IMR-90 (cell line): ENCODE results near the gene LARGE2. TPM values are rescaled to one million over a fixed set of nuclear protein-coding genes. Genes with fewer than 3 reads are reported as not detected.

Experiments used
- ATAC-seq: fragments of 200-7000 bp; cut with Tn5 transposase; 2 replicates; pipeline ENCODE4 v1.9.1; 2020; ENCODE audit warnings: low read depth, mild to moderate bottlenecking, moderate library complexity
- BruUV-seq: library from RNA; stranded (reverse); fragments of 400-500 nt; replicated peaks from 2 replicates; lab custom pipeline; 2021; lab: Mats Ljungman, UMichigan
- CTCF ChIA-PET: fragments of 300-600 bp; formaldehyde crosslinking; extraction: SDS; loops from one replicate; lab custom pipeline; 2021; ENCODE audit warnings: antibody characterized with exemption; lab: Yijun Ruan, JAX
- POLR2A ChIA-PET: fragments of 300-600 bp; sonication (Branson Sonifier 250); formaldehyde crosslinking; loops from one replicate; lab custom pipeline; 2022; ENCODE audit warnings: antibody characterized with exemption; ENCODE audit not compliant: unreplicated experiment; lab: Charles Lee
- DNase-seq: peaks from one replicate; pipeline ENCODE4 v3.0.0; 2013
- H2AFZ ChIP-seq: replicated peaks from 2 replicates; pipeline ENCODE3; 2013; ENCODE audit warnings: low read length, mild to moderate bottlenecking; ENCODE audit not compliant: poor library complexity
- H2AK5ac ChIP-seq: 2 replicates; pipeline ENCODE4 v1.6.1; 2013; ENCODE audit warnings: low read depth, low read length, inconsistent platforms
- H2AK9ac ChIP-seq: replicated peaks from 2 replicates; pipeline ENCODE3; 2013; ENCODE audit warnings: mild to moderate bottlenecking, low read depth, low read length, moderate library complexity; ENCODE audit not compliant: poor library complexity
- H2BK120ac ChIP-seq: 2 replicates; pipeline ENCODE4 v1.6.1; 2013; ENCODE audit warnings: low read depth, low read length, inconsistent platforms
- H2BK15ac ChIP-seq: 3 replicates; pipeline ENCODE4 v1.6.1; 2013; ENCODE audit warnings: low read depth, low read length, inconsistent platforms
- H2BK20ac ChIP-seq: 2 replicates; pipeline ENCODE4 v1.6.1; 2013; ENCODE audit warnings: low read depth, mild to moderate bottlenecking, inconsistent platforms, low read length, moderate library complexity
- H2BK5ac ChIP-seq: 2 replicates; pipeline ENCODE4 v1.6.1; 2013; ENCODE audit warnings: mild to moderate bottlenecking, low read depth, low read length, inconsistent platforms; ENCODE audit not compliant: poor library complexity, severe bottlenecking
- H3K14ac ChIP-seq: replicated peaks from 2 replicates; pipeline ENCODE4 v1.6.1; 2013; ENCODE audit warnings: low read depth, low read length, inconsistent platforms
- H3K18ac ChIP-seq: 2 replicates; pipeline ENCODE4 v1.6.1; 2013; ENCODE audit warnings: low read depth, low read length, control low read depth
- H3K23ac ChIP-seq: 2 replicates; pipeline ENCODE4 v1.6.1; 2013; ENCODE audit warnings: low read depth, low read length, inconsistent platforms
- H3K27ac ChIP-seq: 2 replicates; pipeline ENCODE4 v1.5.1; 2013; ENCODE audit warnings: mild to moderate bottlenecking, control low read depth, low read length; ENCODE audit not compliant: insufficient read depth
- H3K27me3 ChIP-seq: 2 replicates; pipeline ENCODE4 v1.6.1; 2013; ENCODE audit warnings: low read length; ENCODE audit not compliant: control insufficient read depth, insufficient read depth
- H3K36me3 ChIP-seq: 2 replicates; pipeline ENCODE4 v1.6.1; 2013; ENCODE audit warnings: low read length, mixed read lengths; ENCODE audit not compliant: control insufficient read depth, insufficient read depth
- H3K4ac ChIP-seq: 2 replicates; pipeline ENCODE4 v1.6.1; 2013; ENCODE audit warnings: low read depth, low read length, inconsistent platforms
- H3K4me1 ChIP-seq: 2 replicates; pipeline ENCODE4 v1.6.1; 2013; ENCODE audit warnings: low read length, mixed read lengths; ENCODE audit not compliant: control insufficient read depth, insufficient read depth
- H3K4me2 ChIP-seq: 2 replicates; pipeline ENCODE4 v1.6.1; 2013; ENCODE audit warnings: low read depth, mild to moderate bottlenecking, control low read depth, low read length, moderate library complexity
- H3K4me3 ChIP-seq: 2 replicates; pipeline ENCODE4 v1.5.1; 2013; ENCODE audit warnings: low read depth, mild to moderate bottlenecking, control low read depth, low read length, moderate library complexity; ENCODE audit not compliant: insufficient read depth
- H3K56ac ChIP-seq: 2 replicates; pipeline ENCODE4 v1.6.1; 2013; ENCODE audit warnings: low read length, inconsistent platforms; ENCODE audit not compliant: insufficient read depth; ENCODE audit errors: extremely low read depth
- H3K79me1 ChIP-seq, 2 experiments: 2 replicates each; pipeline ENCODE4 v1.6.1; 2013; ENCODE audit warnings: low read length in 2 of 2, inconsistent platforms in 1 of 2, low read depth in 1 of 2
- H3K9ac ChIP-seq: 2 replicates; pipeline ENCODE4 v1.6.1; 2013; ENCODE audit warnings: low read depth, low read length, control low read depth
- H3K9me1 ChIP-seq: 2 replicates; pipeline ENCODE4 v1.6.1; 2013; ENCODE audit warnings: low read length, inconsistent platforms; ENCODE audit not compliant: insufficient read depth
- H3K9me3 ChIP-seq: 2 replicates; pipeline ENCODE4 v1.6.1; 2013; ENCODE audit warnings: low read length; ENCODE audit not compliant: control insufficient read depth, insufficient read depth
- H4K20me1 ChIP-seq: 2 replicates; pipeline ENCODE4 v1.6.1; 2013; ENCODE audit warnings: low read length, inconsistent platforms; ENCODE audit not compliant: insufficient read depth
- H4K5ac ChIP-seq: 2 replicates; pipeline ENCODE4 v1.6.1; 2013; ENCODE audit warnings: mild to moderate bottlenecking, low read depth, low read length, control low read depth
- H4K8ac ChIP-seq, 2 experiments: 2 replicates each; pipeline ENCODE4 v1.6.1; 2013; ENCODE audit warnings: low read depth in 2 of 2, low read length in 2 of 2, control low read depth in 1 of 2, inconsistent platforms in 1 of 2
- H4K91ac ChIP-seq: 2 replicates; pipeline ENCODE4 v1.6.1; 2013; ENCODE audit warnings: low read depth, low read length, inconsistent platforms; ENCODE audit not compliant: insufficient read depth
- BHLHE40 ChIP-seq: fragments of 150-350 bp; IDR thresholded peaks from 2 replicates; pipeline ENCODE4 v1.6.1; 2016; ENCODE audit warnings: mild to moderate bottlenecking, low read depth, low read length
- CEBPB ChIP-seq: IDR thresholded peaks from 2 replicates; pipeline ENCODE4 v1.6.1; 2012; ENCODE audit warnings: low read depth, low read length, improper control_type of control experiment
- CHD1 ChIP-seq: IDR thresholded peaks from 2 replicates; pipeline ENCODE4 v1.6.1; 2012; ENCODE audit warnings: low read depth, low read length, improper control_type of control experiment
- FOS ChIP-seq: fragments of 150-350 bp; IDR thresholded peaks from 2 replicates; pipeline ENCODE4 v1.6.1; 2016; ENCODE audit warnings: low read depth, low read length
- MAZ ChIP-seq: IDR thresholded peaks from 2 replicates; pipeline ENCODE4 v1.6.1; 2012; ENCODE audit warnings: low read depth, mild to moderate bottlenecking, low read length, improper control_type of control experiment, moderate library complexity, borderline replicate concordance
- RFX5 ChIP-seq: IDR thresholded peaks from 2 replicates; pipeline ENCODE4 v1.8.0; 2012; ENCODE audit warnings: low read depth, mild to moderate bottlenecking, low read length, moderate library complexity
- WGBS, 2 experiments: methylation state at CpG; one replicate each; pipeline versions ENCODE4 v1.1.5 to v1.1.7; 2013; ENCODE audit warnings: missing lambda C conversion rate in 2 of 2; ENCODE audit not compliant: insufficient read length in 1 of 2; ENCODE audit errors: extremely low coverage in 2 of 2; 5-methylcytosine and 5-hydroxymethylcytosine counted together
- dilution Hi-C: fragments of 300-500 bp; cut with HindIII; formaldehyde crosslinking; loops from one replicate; pipeline ENCODE4 v1.14.3; 2018; ENCODE audit warnings: low sequenced_read_pairs; ENCODE audit not compliant: unreplicated experiment
- in situ Hi-C: fragments of 300-500 bp; cut with MboI; formaldehyde crosslinking; loops from 3 replicates; pipeline ENCODE4 v1.14.3; 2019; ENCODE audit warnings: low sequenced_read_pairs, inconsistent platforms, mixed read lengths
- intact Hi-C: fragments of 100-400 bp; cut with micrococcal nuclease; formaldehyde crosslinking; loops from 2 replicates; pipeline ENCODE4 v1.10.0; 2022
- polyA plus RNA-seq, 3 experiments: library from polyadenylated mRNA; depleted of rRNA; stranded (reverse); fragments of >200 nt; gene quantifications; 2 replicates each; pipeline ENCODE4 v1.2.3, GENCODE V29; 2012; ENCODE audit warnings: low replicate concordance in 1 of 3
- total RNA-seq: library from RNA; depleted of rRNA; stranded (reverse); fragments of >200 nt; gene quantifications from 2 replicates; pipeline ENCODE4 v1.2.3, GENCODE V29; 2012
- TF ChIP-seq, protein P1 (sequence below): fragments of 150-350 bp; IDR thresholded peaks from 2 replicates; pipeline ENCODE4 v1.6.1; 2017; ENCODE audit warnings: mild to moderate bottlenecking, antibody characterized with exemption, low read length, low read depth

LARGE2 gene
- total and polyA plus RNA-seq, 2 of the 4 experiments (the other 2 are of a cell fraction) = 0.03 TPM; not detected in 1

- Histone ChIP-seq H3K4ac (no peak overlapping the region), H2AK9ac (no peak overlapping the region), H4K20me1 (no peaks in the 10 kb centered on the region; the same call in 1 of the 2 replicates), H3K4me3 (no peak overlapping the region), H3K79me1 (peaks cover 6 to 9% of the 10 kb centered on the region in 2 experiments; a peak in 3 of 4 replicates), H3K23ac (no peak overlapping the region), H3K18ac (no peak overlapping the region), H4K8ac (no peak overlapping the region), H3K4me2 (no peak overlapping the region), H3K56ac (no peak overlapping the region), H3K4me1 (no peaks in the 10 kb centered on the region), H2AFZ (no peak overlapping the region), H4K91ac (no peak overlapping the region), H3K9me1 (peaks cover 4% of the 10 kb centered on the region; the same call in 1 of the 2 replicates), H2AK5ac (no peak overlapping the region), H2BK15ac (no peak overlapping the region), H3K9ac (no peak overlapping the region), H3K27me3 (no peaks in the 10 kb centered on the region), H3K27ac (no peak overlapping the region), H2BK20ac (no peak overlapping the region), H4K5ac (no peak overlapping the region), H3K14ac (no peak overlapping the region), H3K36me3 (peaks cover 17% of the 10 kb centered on the region), H2BK5ac (no peak overlapping the region), H2BK120ac (no peak overlapping the region), H3K9me3 (no peaks in the 10 kb centered on the region)
- in situ Hi-C loops = loop anchor here (5.0 kb wide), 1 partner anchor 47 kb away; no protein-coding TSS in a partner anchor
- ATAC-seq (no peak), DNase-seq (no peak)
- ChIA-PET CTCF (interaction anchor here (1.4 kb wide), 1 partner anchor 47 kb away, joined by 4 read pairs; no protein-coding TSS in a partner anchor), POLR2A (no interaction called here)
- dilution Hi-C loops = no loop called here
- 67% methylated on average over 1 of the region's 1 CpG; no CpG with 5 or more reads in 1 of the 2 experiments for whole genome bisulfite sequencing, 2 experiments
- BruUV-seq = no TSS peak
- TF ChIP-seq RFX5 (no peak), CHD1 (no peak), FOS (no peak), MAZ (no peak), CEBPB (no peak), BHLHE40 (no peak)
- TF ChIP-seq, protein P1, sequence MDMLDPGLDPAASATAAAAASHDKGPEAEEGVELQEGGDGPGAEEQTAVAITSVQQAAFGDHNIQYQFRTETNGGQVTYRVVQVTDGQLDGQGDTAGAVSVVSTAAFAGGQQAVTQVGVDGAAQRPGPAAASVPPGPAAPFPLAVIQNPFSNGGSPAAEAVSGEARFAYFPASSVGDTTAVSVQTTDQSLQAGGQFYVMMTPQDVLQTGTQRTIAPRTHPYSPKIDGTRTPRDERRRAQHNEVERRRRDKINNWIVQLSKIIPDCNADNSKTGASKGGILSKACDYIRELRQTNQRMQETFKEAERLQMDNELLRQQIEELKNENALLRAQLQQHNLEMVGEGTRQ = no peak
- intact Hi-C loops = no loop called here
Measured at GRCh38 chr11:45959851-45960250, 37.4 kb downstream of the LARGE2 start.
